GM18873 (cell line): ENCODE data around the gene GLDC.
A peak's percentile ranks its signal among the peaks of the same experiment; 100 is the strongest.
"Not testable (repeated sequence)": the region's sequence is repeated elsewhere in the genome, so short reads cannot be mapped to it uniquely, and the experiment has no call there.

Source experiments
- ATAC-seq: cut with Tn5 transposase; IDR thresholded peaks from one replicate; pipeline ENCODE4 v1.9.1; 2021; ENCODE audit warnings: mild to moderate bottlenecking, moderate library complexity, moderate number of reproducible peaks; ENCODE audit not compliant: unreplicated experiment, low FRiP score

GLDC gene

DNA sequence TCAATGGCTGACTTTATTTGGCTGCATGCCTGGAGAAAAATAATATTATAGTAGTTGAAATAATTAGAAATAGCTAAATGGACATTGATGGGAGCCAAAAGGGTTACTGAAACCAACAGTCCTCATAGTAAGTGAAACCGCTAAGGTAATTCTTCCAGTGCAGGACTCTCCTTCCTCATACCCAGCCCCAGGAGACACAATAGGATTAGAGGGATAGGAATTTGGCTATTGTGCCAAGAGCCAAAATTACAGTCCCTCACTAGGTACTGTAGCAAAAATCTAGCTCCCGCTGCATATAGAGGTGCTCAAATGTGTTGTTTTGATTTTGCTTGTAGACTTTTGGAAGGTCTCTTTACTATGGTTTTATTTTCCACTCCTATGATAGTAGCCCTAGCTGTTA, 20.2 kb downstream of the GLDC start:
- no peak for ATAC-seq

DNA sequence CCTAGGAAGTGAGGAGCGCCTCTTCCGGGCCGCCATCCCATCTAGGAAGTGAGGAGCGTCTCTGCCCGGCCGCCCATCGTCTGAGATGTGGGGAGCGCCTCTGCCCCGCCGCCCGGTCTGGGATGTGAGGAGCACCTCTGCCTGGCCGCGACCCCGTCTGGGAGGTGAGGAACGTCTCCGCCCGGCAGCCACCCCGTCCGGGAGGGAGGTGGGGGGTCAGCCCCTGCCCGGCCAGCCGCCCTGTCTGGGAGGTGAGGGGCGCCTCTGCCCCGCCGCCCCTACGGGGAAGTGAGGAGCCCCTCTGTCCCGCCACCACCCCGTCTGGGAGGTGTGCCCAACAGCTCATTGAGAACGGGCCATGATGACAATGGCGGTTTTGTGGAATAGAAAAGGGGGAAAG, 22.7 kb downstream of the GLDC start:
- not testable (repeated sequence) for ATAC-seq

DNA sequence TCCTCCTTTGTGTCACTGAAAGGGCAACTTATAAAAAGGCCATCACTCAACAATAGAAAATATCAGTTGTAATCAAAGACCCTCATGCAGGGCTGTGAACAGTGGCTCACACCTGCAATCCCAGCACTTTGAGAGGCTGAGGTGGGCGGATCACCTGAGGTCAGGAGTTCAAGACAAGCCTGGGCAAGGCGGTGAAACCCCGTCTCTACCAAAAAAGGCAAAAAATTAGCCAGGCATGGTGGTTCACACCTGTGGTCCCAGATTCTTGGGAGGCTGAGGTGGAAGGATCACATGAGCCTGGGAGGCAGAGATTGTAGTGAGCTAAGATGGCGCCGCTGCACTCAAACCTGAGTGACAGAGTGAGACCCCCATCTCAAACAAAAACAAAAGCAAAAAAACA, 24.7 kb downstream of the GLDC start:
- no peak for ATAC-seq

DNA sequence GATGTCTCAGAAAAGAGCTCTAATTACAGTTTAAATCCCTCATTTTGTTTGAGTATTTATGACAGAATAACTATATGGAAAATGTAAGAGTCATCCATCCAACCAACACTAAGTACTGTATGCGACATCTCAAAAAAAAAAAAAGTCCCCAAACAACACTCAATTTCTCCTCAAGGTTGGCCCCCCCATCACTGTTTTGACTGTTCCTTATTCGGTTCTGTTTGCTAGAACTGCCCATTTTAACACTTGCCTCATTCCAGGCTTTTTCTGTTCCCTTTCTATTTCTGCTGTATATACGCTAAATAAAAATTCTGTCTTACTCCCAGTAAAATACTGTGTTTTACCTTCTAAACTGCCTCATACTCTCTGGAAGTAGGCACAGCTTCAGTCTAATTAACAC, 25.2 kb downstream of the GLDC start:
- no peak for ATAC-seq

DNA sequence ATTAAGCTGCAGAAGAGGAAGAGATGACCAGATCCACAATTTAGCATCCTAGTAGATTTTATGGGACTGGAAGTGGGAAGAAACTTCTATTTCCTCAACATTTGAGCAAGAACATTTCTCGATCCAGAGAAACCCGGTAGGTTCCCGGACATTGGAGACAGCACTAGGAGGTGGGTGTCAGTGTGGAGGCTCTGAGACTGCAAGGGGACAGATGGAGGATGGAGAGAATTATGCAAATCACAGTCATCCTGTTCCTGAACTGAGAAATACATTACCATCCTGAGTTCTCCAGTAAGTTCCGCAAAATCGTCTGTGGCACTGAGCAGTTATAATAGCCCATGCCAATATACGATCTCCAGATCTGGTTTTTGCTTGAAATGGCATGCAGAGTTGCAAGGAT, 25.6 kb downstream of the GLDC start:
- ATAC-seq: no peak

DNA sequence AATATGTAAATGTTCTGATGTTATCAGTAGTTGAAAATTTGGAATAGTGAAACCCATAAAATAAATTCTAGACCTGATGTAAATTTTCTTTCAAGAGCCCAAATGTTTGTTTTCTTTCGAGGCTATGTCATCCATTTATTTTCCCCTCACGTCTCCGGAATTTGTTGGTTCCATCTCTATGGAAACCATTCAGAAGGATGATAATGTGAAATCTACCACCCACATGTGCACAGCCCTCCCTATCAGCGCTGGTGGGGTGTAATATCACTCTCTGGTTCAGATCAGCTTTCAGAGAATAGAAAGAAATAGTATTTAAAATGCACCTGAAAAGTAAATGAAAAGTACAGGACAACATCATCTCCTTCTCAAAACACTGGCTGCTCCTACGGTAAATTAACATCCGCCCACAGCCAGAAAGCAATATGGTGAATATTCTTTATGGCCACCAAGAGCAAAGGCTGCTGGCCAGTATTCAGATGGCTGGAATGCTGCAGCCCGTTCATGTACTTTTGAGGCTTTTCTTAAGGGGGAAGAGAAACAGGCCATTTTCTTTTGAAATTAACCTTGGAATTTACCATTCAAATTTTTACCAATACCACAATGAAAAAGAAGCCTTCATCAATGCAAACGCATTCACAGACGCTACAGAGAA, 28.5 kb downstream of the GLDC start:
- ATAC-seq: no peak

DNA sequence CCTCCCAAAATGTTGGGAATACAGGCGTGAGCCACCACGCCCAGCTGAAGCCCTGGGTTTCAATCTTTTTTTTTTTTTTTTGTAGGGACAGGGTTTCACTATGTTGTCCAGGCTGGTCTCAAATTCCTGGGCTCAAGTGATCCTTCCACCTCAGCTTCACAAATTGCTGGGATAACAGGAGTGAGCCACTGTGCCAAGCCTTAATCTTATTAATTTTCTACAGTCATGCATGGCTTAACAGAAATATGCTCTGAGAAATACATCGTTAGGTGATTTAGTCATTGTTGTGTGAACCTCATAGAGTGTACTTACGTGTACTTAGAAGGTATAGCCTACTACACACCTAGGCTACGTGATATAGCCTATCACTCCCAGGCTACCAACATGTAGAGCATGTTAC, 31.0 kb downstream of the GLDC start:
- ATAC-seq: no peak

DNA sequence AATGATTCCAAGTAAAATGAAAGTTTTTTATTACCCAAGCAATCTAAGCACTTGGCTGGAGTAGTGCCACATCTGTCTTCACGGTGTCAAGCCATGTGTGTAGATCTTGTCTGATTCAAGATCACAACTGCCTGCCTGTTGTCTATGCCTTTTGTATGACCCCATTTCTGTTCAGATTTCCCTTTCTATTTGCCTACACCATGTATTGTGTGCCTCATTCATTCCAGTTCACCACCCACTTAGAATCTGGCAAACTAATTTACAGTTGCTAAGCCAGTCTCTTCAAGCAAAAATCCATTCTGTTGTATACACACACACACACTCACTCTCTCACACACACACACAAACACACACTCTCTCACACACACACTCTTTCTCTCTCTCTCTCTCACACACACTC, 33.7 kb downstream of the GLDC start:
- ATAC-seq: no peak

DNA sequence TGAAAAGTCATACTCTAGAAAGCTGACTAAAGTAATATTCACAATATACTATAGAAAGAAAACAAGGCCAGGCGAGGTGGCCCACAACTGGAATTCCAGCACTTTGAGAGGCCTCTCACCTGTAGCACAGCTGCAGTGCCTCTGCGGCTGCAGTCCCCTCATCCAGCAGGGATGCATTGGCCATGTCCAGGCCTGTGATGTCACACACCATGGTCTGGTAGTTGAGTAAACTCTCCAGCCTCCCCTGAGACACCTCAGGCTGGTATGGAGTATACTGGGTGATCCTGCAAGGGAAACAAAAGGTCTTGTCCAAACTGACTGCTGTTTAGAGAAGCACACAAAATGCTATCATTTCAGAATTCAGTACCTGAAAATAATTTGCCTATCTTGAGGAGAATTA, 35.5 kb downstream of the GLDC start:
- no peak for ATAC-seq

DNA sequence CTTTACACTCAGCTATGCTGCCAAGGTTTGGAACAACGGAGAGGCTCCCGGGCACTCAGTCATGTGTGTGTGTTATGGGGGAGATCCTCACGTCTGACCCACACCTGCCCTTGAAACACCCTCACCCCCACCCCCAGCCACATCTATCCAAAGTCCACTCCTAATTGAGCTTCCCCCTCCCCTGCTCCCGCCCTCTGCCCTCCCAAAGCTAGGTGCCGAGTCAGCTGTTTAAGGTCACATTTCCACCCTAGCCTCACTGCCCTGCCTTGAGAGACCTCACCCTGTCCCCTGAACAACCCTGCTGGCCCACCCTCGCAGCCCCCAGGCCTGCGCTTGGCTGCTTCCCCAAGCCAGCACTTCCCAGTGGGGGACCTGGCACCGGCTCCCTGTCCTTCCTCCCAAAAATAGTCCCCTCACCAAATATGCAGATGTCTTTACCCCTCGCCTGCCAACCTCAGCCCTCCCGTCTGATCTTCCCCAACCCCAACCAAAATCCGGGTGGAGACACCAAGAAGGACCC, 36.0 kb downstream of the GLDC start:
- ATAC-seq: no peak

DNA sequence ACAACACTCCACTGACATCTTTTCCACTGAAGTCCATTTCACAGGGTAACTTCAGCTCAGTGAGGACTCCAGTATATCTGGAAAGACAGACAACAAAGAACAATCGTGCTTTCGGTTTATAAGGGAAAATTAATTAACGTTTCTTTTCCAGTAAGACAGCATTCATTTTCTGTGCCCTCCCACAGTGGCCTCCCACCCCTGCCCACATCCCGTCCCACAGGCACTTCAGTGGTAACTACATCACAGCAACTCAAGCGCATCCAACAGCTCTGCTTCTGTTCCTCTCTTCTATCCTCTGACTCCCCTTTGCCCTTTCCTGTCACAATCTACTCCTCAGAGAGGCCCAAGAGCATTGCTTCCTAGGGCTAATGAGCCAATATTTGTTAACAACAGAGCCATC, 40.3 kb downstream of the GLDC start:
- no peak for ATAC-seq

DNA sequence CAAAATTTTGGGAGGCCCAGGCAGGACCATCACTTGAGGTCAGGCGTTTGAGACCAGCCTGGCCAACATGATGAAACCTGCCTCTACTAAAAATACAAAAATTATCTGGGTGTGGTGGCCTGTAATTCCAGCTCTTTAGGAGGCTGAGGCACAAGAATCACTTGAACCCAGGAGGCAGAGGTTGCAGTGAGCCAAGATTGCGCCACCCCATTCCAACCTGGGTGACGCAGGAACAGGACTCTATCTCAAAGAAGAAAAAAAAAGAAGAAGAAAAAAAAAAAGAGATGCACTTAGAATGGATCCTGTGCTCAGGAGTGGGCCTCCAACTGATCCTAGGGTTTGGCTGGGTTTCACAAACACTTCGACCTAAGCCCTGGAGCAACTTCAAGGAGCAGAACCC, 45.1 kb downstream of the GLDC start:
- ATAC-seq: no peak

DNA sequence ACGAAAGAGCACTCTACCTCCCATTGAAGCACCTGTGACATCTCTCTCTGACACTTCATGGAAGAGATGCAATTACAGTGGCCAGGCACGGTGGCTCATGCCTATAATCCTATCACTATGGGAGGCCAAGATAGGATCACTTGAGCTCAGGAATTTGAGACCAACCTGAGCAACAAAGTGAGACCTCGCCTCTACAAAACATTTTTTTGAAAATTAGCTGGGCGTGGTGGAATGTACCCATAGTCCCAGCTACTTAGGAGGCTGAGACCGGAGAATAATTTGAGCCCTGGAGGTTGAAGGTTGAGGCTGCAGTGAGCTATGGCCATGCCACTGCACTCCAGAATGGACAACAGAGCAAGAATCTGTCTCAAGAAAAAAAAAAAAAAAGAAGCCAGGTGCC, 45.5 kb downstream of the GLDC start:
- no peak for ATAC-seq

DNA sequence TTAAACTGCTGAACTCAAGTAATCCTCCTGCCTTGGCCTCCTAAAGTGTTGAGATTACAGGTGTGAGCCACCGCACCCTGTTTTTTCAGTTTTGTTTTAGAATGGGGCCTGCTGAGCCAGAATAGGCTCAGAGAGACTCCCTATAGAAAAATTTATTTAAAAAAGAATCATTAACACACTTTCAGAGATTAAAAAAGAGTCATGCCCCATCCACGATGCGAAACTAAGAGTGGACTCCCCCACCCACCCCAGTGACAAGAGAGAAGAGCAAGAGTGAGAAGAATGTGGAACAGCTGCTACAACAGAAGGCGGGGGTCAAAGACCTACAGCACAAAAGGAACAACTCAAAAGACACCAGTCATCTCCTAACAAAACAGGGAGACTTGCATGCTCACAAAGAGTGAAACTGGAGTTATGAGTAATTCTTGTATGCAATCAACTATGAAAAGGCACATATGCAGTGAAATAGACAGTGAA, 47.2 kb downstream of the GLDC start:
- peak; percentile 95 for ATAC-seq

DNA sequence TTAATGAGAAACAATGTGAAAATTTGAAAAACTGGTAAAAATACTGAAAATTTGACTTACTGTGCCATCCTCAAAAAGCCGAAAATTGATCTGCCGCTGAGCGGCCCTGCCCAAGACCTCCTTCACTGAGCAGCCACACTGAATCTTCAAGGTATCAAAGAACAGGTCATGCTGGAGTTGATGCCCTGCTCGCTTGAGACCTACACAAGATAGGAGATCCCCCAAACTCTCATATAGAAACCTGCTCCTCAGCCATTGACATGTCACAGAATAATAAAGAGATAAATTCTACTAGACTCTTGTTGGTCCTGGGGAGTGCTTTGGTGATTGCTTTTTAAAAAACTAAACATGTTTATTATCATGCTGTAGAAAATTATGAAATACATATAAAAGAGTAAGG, 52.7 kb downstream of the GLDC start:
- ATAC-seq: no peak

DNA sequence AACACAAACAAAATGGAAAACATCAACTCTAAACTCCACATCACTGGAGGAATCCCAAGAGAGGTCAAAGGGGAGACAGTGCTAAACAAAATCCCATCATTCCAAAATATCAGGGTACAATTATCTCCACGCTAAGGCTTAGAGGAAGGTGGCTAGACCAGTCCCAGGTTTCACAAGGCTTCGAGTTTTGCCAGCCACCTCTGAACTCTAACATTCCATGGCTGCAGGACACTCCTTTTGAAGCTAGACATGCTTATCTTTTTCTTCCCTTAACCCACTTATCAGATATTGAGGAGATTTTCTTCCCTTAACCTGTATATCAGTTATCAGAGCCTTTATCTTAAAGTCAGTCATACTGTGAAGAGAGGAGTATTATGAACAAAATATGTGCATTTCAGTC, 53.3 kb downstream of the GLDC start:
- no peak for ATAC-seq

DNA sequence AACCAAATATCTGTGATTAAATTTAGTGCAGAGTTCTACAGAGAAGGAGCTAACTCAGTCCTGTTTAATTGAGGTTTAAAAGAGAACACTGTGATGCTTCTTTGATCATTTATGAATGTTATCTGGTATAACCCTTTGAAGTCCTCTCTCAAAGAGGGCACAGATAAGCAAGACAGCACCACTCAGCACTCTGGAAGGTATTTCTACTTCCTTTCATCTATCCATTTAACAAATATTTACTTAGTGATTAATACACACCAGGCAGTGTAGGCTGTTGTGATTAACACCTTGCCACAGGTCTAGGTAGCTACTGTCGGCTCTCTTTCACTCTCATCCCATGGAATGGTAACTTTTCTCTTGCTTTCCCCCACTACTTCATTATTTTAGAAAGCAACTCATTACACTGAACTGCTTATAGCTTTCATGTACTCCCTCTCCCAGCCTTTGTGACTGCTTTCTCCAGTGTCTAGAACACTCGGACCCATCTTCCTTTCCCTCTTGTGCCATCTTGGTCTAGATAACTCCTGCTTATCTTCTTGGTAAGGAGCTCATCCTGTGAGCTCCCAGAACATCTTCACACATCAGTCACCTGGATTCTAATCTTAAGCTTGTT, 54.7 kb downstream of the GLDC start:
- no peak for ATAC-seq

DNA sequence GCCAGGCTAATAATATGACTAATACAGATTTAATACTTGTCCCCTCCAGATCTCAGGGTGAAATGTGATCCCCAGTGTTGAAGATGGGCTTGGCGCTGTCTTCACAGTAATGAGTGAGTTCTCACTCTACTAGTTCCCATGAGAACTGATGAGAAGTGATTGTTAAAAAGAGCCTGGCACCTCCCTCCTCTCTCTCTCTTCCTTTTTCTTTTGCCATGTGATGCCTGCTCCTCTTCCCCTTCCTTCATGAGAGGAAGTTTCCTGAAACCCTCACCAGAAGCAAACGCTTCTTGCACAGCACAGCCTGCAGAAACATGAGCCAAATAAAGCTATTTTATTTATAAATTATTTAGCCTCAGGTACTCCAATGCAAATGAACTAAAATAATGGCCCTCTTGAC, 55.2 kb downstream of the GLDC start:
- no peak for ATAC-seq

DNA sequence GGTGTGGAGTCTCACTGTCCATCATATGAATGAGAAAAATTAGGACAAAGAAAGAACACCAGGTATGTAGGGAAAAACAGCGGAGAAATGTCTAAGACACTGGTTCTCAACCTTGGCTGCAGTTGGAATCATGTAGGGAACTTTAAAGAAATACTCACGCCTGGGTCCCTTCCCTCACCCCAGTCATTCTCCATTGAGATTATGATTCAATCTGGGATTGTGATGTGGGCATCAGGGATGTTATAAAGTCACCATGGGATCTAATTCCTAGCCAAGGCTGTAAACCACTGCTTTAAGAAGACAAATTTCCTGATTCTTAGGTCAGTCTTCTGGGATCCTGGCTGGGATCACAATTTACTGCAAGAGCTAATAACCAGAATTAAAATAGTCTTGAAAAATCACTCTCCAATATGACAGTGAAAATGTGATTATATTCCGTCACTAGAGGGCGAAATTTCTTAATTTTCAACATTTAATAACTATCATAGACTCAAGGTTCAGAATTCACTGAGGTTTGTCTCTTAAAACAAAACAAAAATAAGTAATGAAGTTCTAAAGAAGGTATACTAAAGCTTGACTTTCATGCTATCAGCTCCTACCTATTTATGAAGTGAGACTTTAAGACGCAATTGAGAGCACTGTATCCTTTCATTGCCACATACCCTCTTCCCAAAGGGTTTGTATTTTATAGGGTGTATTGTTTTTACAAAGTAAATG, 60.5 kb downstream of the GLDC start:
- ATAC-seq: no peak

DNA sequence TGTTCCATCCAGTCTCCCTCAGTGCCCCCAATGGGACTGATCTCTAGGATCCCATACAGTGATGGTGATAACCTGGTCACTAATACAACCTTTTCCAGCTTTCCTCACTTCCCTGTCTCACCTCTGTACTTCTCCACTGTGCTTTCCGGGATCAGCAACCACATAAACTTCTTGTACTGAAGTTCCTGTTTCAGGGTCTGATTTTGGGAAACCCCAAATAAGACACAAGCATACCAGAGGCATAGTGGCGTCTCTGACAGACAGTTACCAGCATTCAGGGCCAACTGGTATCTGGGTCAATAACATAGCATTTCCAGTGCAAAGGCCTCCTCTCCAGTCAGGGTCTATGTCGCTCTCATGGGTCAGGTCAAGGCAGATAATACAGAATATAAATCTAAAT, 64.3 kb downstream of the GLDC start:
- no peak for ATAC-seq

DNA sequence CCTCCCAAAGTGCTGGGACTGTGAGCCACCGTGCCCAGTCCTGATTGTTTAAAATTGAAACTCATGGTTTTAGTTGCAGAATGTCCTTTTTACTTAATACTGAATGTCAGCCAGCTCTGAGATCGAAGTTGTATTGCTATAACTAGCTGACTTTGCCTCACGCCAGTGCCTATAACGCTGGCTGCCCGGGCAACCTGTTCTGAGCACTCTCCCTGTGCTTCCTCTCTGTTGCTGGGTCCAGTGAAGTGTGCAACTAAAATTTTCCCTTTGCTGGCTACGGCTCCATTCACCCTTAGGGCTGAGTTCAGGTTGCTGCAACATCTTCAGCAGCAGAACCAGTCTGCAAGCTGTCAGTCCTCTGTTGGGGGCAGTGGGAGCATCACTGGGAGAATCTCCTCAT, 65.9 kb downstream of the GLDC start:
- ATAC-seq: no peak

DNA sequence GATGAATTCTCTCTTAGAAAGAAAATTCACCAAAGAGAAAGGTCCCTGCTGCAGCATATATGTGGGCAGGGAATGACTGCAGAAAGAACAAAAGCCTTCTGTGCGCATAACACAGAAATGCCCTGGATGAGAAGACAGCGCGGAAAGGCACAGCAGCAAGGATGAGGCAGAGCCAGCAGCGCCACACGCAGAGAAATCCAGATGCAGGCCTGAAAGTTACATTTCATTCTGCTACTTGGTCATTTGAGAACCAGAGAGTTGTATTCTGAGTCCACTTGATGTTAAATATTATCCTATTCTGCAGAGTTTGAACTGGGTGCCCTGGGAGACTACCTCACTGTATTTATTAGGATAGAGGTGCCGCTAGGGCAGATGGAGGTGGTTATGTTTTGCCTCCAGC, 68.5 kb downstream of the GLDC start:
- ATAC-seq: no peak
